Activated CD8-positive, alpha-beta memory T cell treated with anti-CD3 and anti-CD28 coated beads for 48 hours (primary cell): ENCODE results near the gene PCYT1B.
A peak's percentile ranks its signal among the peaks of the same experiment; 100 is the strongest.
"Not testable (repeated sequence)": the region's sequence is repeated elsewhere in the genome, so short reads cannot be mapped to it uniquely, and the experiment has no call there.

ENCODE experiments used
- DNase-seq, 3 experiments: peaks; one replicate each; pipeline ENCODE4 v3.0.0-alpha.2; 2020; ENCODE audit warnings: low read depth in 2 of 3, low spot score in 2 of 3

Gene PCYT1B

GRCh38 chrX:24647257-24648058 lies at the start of gene PCYT1B:
Gene PCYT1B (minus strand): TSS chrX:24647347. CDS start chrX:24647105, 242 bp downstream.
- peak in 2 of 3 experiments; percentile 6 to 8 for DNase-seq

DNA sequence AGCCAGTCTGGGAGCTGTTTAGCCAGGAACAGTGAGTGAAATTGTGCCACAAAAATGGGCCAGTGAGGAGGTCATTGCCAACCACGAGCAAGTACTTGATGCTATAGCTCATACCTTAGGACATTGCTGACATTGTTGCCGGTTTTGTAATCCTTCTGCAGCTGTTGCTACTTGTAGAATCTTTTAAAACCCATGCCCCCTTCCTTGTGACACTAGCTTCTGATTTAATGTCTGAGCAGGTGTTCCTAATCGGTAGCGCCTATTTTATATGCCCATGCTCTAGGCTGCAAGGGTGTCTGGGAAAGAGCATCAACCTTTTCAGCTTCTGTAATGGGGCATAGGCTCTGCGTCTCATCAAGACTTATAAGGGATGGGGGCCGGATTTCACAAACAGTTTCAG lies 49.1 kb upstream of the PCYT1B start:
- DNase-seq = no peak

- DNase-seq = no peak
These were observed 47.7 kb upstream of the PCYT1B start for GRCh38 chrX:24694825-24695224.

- peak; percentile 30 to 64 (median 55) for DNase-seq
These were observed 46.5 kb upstream of the PCYT1B start, which contains the start of gene POLA1 for GRCh38 chrX:24693453-24694202. Gene POLA1 (plus strand): TSS chrX:24693918. CDS start chrX:24693962, 44 bp downstream.

DNA sequence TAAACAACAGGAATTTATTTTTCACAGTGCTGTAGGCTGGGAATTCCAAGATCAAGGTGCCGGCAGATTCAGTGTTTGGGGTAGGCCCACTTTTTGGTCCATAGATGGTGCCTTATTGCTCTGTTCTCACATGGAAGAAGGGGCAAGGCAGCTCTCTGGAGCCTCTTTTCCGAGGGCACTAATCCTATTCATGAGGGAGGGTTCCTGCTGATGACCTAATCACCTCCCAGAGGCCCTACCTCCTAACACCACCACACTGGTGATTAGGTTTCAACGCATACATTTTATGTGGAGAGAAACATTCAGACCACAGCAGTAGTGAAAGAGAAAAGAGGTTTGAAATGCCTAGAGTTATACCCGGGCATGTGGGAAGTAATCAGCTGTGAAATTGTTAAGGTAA lies 45.2 kb upstream of the PCYT1B start:
- DNase-seq = no peak

- DNase-seq = no peak
These were observed 36.9 kb upstream of the PCYT1B start for GRCh38 chrX:24684048-24684447.

DNA sequence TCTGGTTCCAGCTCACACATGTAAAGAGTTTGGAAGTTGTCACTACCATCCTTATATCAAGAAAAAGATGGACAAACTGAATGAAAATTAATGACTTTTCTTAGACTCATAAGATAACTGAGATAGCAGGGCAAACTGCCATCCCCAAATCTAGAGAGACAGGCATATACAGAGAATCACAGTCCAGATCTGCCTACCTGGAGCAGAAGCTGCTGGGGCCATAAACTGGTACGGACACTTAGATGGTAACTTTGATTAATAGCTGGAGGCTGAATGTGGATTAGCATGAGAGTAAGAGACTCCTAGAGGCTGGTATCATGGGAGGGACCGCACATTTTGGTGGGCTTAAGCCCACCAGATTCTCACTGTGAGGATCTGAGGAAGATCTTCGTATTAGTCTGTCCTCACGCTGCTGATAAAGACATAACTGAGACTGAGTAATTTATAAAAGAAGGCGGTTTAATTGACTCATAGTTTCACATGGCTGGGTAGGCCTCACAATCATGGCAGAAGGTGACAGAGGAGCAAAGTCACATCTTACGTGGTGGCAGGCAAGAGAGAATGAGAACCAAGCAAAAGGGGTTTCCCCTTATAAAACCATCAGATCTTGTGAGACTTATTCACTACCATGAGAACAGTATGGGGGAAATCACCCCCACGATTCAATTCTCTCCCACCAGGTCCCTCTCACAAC lies 35.7 kb upstream of the PCYT1B start:
- DNase-seq = no peak

DNA sequence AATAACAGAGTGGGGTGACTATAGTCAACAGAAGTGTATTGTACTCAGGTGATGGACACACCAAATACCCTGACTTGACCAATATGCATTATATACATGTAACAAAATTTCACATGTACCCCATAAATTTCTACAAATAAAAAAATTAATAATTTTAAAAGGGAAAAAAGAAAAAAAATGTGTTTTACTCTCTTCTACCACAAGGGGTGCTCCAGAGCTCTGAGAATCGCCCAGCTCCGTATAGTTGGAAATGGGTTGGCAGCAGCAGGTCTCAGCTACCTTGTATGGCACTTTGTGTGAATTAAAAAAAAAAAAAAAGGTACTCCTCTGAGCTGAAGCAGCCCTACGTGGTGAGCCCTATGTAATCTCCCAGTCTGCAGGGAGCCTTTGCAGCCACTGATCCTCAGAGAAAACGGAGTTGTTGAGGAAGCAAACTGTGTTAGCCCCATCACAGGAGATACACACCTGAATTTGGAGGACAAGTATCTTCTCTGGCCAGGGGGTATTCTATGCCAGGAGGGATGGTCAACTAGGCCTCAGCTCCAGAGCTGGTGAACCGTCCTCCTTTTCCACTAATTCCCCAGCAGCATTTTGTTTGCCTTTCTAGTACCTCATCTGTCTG lies 29.4 kb upstream of the PCYT1B start:
- no peak for DNase-seq

- no peak for DNase-seq
These were observed 26.3 kb upstream of the PCYT1B start for GRCh38 chrX:24673424-24673823.

DNA sequence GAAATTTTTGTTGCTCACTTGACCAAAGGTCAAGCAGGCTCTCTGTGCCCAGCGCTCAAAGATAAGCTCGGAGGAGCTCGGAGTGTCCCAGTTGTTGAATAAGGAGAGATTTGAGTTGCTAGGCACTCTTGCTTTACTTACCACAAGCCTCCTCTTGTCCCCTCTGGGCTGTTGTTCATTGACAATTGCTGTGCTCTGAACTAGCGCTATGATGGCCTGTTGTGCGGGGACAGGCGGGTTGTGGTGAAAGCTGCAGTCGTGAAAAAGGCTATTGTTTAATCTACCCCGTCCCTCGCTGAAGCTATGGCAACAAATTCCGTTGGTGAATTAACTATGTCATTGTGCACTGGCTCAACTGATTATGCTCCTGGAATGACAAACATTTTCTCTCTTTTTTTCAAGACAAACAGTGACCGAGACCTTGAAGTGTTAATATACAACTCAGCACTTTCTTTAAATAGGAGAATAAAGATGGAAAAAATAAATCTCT lies 25.6 kb upstream of the PCYT1B start:
- no peak for DNase-seq

DNA sequence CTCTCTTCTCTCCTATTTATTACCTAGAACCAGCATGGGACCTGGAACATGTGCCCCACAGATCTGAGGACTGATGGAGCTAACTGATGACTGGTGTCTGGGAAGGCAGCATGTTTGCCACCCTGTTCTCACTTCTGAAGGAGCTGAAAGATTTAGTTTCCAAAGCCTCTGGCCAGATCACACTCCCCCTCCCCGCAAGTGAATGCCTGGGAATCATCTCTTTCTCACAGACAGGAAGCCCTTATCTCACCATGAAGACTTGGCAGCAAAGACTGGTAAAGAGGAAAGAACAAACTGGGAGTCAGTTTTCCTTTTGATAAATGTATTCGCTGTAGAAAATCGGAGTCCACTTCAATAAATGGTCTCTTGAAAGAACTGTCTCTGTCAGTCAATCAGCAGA lies 21.0 kb upstream of the PCYT1B start:
- DNase-seq = no peak

DNA sequence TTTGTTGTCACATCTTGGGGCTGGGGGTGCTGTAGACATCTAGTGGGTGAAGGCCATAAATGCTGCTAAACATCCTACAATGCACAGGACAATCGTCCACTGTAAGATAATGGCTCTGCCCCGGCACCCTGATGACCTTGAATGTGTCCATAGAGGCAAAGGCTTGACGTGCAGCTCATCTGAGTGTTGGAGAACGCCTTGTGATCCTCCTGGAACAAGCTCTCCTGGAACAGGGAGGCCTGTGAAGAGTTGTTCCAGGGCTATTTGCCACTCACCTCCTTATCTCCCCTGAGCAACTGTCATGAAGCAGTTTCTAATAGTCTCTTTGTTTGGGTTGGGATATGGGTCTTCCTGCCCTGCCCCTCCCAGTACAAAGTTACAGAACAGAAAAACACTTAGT lies 15.2 kb upstream of the PCYT1B start:
- DNase-seq = no peak

- DNase-seq = no peak
These were observed 14.1 kb upstream of the PCYT1B start for GRCh38 chrX:24661292-24661691.

DNA sequence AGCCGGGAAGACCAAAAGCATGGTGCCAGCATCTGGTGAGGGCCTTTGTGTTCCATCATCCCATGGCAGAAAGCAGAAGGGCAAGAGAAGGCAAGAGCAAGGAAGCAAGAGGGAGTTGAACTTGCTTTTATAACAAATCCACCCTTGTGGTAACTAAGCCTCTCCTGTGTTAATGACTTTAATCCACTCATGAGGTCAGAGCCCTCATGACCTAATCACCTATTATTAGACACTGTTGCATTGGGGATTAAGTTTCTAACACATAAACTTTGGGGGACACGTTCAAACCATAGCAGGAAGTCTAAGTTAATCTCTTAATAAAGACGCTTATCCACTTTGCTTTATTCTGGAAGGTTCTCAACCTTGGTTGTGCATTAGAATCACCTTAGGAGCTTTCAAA lies 12.5 kb upstream of the PCYT1B start:
- no peak for DNase-seq

DNA sequence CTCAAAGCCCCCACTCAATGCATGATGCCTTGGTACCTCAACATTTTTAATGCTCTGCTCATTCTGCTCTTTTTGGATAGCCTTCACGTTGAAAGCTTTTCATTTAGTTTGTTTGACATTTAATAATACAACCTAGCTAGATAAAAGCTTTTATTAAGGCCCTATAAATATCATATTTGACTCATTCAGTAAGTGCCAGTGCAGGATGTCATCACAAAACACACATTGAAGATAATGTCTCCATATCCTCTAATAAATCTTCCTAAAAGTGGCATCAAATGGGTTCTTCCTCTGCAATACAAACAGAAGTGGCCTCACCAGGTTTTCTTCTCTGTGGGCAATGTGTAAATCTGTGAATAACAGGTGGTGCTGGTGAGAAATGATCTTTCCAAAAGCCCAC lies 12.0 kb upstream of the PCYT1B start:
- DNase-seq = no peak

DNA sequence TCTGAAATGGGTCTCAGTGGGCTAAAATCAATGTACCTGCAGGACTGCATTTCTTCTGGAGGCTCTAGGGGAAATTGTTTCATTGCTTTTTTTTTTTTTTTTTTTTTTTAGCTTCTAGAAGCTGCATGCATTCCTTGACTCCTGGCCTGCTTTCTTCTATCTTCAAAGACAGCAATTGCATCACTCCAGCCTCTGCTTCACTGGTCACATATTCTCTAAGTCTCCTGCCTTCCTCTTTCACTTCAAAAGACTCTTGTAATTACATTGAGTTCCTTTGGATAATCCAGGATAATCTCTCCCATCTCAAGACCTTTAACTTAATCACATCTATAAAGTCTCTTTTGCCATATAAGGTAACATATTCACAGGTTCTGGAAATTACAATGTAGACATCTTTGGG lies 11.3 kb upstream of the PCYT1B start:
- no peak for DNase-seq

DNA sequence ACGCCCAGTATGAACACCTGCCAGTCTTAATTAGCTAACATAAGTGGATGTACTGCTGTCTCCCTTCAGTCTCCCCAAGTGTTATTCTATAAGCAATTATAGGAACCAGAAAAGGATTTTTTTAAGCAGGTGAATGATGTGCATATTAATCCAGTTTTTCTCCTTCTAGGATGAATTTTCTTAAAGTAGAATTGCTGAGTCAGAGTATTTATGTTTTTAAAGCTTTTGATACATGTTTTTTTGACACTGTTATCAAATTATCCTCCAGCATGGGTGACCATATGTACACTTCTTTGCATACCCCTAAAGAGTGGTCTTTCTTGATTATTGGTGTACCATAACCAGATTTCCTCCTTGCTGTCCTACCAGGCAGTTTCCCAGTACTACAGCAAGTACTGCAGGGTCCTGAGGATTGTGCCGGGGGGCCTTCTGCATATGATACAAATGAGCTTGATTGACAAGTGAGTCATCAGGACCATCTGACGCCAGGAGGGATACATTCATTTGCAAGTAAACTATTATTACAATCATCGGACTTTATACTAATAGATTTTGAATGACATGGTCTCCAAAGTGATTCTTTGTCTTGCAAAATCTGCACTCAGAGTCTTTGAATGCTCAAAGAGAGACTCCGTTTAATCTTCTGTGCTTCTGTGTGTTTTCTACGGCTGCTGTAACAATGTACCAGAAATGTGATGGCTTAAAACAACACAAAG lies 10.7 kb upstream of the PCYT1B start:
- no peak for DNase-seq

GRCh38 chrX:24655679-24656078 lies 8.5 kb upstream of the PCYT1B start:
- not testable (repeated sequence) for DNase-seq

DNA sequence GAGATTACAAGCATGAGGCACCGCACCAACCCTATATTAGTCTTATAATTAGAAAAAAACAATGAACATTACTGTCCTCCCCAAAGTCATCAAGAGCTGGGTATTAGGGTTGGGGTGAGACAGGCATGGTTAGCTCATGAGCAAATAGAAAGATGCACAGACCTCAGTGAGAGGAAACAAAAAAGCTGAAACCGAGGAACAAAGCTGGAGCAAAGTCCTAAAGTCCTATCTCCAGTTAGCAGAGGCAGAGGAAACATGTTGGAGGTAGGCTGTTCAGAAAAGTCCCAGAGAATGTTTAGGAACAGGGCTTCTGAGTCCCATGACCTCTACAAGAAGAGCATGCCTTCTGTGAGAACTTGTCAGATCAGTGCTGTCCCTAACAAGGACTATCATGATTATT lies 4.6 kb upstream of the PCYT1B start:
- no peak for DNase-seq

GRCh38 chrX:24648495-24648894 lies 1.3 kb upstream of the PCYT1B start:
- DNase-seq = no peak
